Central memory CD8-positive, alpha-beta T cell (primary cell): ENCODE measurements around the gene DIAPH2.
"Not testable (repeated sequence)": the region's sequence is repeated elsewhere in the genome, so short reads cannot be mapped to it uniquely, and the experiment has no call there.

Experiments used
- ATAC-seq: fragments of 150-1000 bp; cut with Tn5 transposase; replicated peaks from 2 replicates; pipeline ENCODE4 v1.10.0; 2022; ENCODE audit warnings: mild to moderate bottlenecking, moderate FRiP score, moderate number of reproducible peaks; ENCODE audit not compliant: poor library complexity, severe bottlenecking; ENCODE audit errors: extremely low read depth
- DNase-seq, 2 donors: peaks; one replicate each; pipeline ENCODE4 v3.0.0; 2021; ENCODE audit warnings: low spot score in 2 of 2
- H3K27ac Mint-ChIP-seq: one replicate; pipeline ENCODE4 v1.8.0; 2022; ENCODE audit warnings: low read depth, mild to moderate bottlenecking, moderate library complexity, mixed read lengths
- H3K27me3 Mint-ChIP-seq: one replicate; pipeline ENCODE4 v1.8.0; 2022; ENCODE audit warnings: mixed read lengths
- H3K36me3 Mint-ChIP-seq: one replicate; pipeline ENCODE4 v1.8.0; 2022; ENCODE audit warnings: mild to moderate bottlenecking, moderate library complexity, mixed read lengths; ENCODE audit not compliant: insufficient read depth
- H3K4me1 Mint-ChIP-seq: one replicate; pipeline ENCODE4 v1.8.0; 2022; ENCODE audit warnings: mixed read lengths
- H3K4me3 Mint-ChIP-seq: one replicate; pipeline ENCODE4 v1.8.0; 2022; ENCODE audit warnings: mild to moderate bottlenecking, moderate library complexity, mixed read lengths
- H3K9me3 Mint-ChIP-seq: one replicate; pipeline ENCODE4 v1.8.0; 2022; ENCODE audit warnings: mixed read lengths

The DIAPH2 gene

DNA sequence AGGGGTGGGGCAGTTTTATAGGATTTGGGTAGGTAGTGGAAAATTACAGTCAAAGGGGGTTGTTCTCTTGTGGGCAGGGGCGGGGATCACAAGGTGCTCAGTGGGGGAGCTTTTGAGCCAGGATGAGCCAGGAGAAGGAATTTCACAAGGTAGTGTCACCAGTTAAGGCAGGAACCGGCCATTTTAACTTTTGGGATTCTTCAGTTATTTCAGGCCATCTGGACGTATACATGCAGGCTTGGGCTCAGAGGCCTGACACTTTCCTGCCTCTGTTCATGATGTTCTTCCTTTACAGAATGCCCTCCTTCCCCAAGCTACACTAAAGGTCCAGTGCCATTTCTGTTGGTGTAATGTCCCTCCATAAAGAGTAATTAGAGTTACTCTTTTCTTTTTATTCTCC is 157.2 kb downstream of the DIAPH2 start:
- not testable (repeated sequence) for H3K27me3 Mint-ChIP-seq, H3K4me3 Mint-ChIP-seq, DNase-seq, ATAC-seq, H3K36me3 Mint-ChIP-seq, H3K27ac Mint-ChIP-seq, H3K9me3 Mint-ChIP-seq
- peaks cover 11% of the 10 kb centered on the region for H3K4me1 Mint-ChIP-seq

- no peak overlapping the region for H3K4me3 Mint-ChIP-seq
- DNase-seq (no peak), ATAC-seq (no peak)
- no peaks in the 10 kb centered on the region for H3K9me3 Mint-ChIP-seq
- H3K27me3 Mint-ChIP-seq: no peaks in the 10 kb centered on the region
- H3K27ac Mint-ChIP-seq: no peak overlapping the region
- peaks cover 6% of the 10 kb centered on the region for H3K4me1 Mint-ChIP-seq
- H3K36me3 Mint-ChIP-seq: no peaks in the 10 kb centered on the region
Observed at GRCh38 chrX:96843566-96843965, 158.9 kb downstream of the DIAPH2 start.

DNA sequence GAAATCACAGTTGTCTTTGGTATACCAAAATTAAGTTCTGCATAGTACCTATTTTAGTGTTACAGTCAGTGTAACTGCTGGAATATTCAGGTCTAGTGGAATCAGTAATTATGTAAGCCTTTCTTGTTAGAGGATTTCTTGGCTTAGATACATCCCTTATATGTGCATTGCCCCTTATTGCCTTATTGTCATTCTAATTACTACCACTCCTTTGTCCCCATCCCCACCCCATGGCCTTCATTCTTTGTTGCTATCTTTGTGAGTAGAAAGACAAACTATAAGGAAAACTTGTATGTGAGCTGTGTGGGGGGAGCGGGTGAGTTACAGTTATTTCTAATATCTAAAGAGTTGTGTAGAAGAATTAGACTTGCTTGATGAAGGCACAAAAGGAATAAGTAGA is 162.2 kb downstream of the DIAPH2 start:
- H3K4me1 Mint-ChIP-seq: no peaks in the 10 kb centered on the region
- no peak for DNase-seq
- H3K4me3 Mint-ChIP-seq: no peak overlapping the region
- H3K36me3 Mint-ChIP-seq: no peaks in the 10 kb centered on the region
- no peak for ATAC-seq
- no peaks in the 10 kb centered on the region for H3K9me3 Mint-ChIP-seq
- no peak overlapping the region for H3K27ac Mint-ChIP-seq
- no peaks in the 10 kb centered on the region for H3K27me3 Mint-ChIP-seq

- H3K36me3 Mint-ChIP-seq, H3K9me3 Mint-ChIP-seq, DNase-seq, H3K27ac Mint-ChIP-seq, H3K27me3 Mint-ChIP-seq, H3K4me3 Mint-ChIP-seq, ATAC-seq, H3K4me1 Mint-ChIP-seq: not testable (repeated sequence)
Observed at GRCh38 chrX:96859422-96859821, 174.8 kb downstream of the DIAPH2 start.

DNA sequence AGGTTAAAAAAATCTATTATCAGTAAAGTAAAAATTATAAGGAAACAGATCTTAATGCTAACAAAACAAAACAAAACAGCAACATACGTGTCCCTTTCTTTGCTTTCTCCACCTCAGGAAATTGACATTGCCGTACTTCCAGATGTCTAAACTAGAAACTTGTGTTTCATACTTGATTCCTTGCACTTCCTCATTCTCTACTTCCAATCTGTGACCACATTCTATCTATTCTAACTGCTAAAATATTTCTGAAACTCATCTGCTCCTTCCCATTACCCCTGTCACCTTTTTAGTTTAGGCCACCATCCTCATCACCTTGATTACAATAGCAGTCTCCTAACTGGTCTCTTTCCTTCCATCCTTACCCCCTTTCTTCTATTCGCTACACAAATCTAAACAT is 176.6 kb downstream of the DIAPH2 start:
- H3K4me1 Mint-ChIP-seq: peaks cover 12% of the 10 kb centered on the region
- ATAC-seq (no peak), DNase-seq (no peak)
- no peak overlapping the region for H3K27ac Mint-ChIP-seq
- no peak overlapping the region for H3K4me3 Mint-ChIP-seq
- no peaks in the 10 kb centered on the region for H3K9me3 Mint-ChIP-seq
- H3K36me3 Mint-ChIP-seq: no peaks in the 10 kb centered on the region
- H3K27me3 Mint-ChIP-seq: no peaks in the 10 kb centered on the region

DNA sequence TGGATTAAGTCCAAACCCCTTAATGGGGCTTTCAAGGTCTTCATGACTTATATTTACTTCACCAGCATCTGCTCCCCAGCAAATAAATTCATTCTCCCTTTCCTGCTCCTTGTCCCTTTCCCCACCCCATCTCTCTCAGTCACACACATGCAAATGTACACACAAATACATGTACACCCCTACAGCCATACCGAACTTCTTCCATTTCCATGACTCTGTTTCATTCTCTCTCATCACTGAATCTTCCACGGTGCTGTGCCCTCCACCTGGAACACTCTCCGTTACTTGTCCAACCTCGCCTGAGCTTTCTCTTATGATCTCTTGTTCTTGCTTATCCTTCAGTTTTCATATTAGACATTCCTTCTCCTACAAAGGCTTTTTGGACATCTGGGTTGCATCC is 177.0 kb downstream of the DIAPH2 start:
- no peak for DNase-seq
- no peaks in the 10 kb centered on the region for H3K9me3 Mint-ChIP-seq
- ATAC-seq: no peak
- H3K27me3 Mint-ChIP-seq: no peaks in the 10 kb centered on the region
- H3K36me3 Mint-ChIP-seq: no peaks in the 10 kb centered on the region
- H3K4me1 Mint-ChIP-seq: peaks cover 12% of the 10 kb centered on the region
- H3K27ac Mint-ChIP-seq: no peak overlapping the region
- H3K4me3 Mint-ChIP-seq: no peak overlapping the region

GRCh38 chrX:96883608-96884007 is 199.0 kb downstream of the DIAPH2 start, which contains the start of gene RPA4:
RPA4 (plus strand) TSS chrX:96883908; CDS start chrX:96884311, 403 bp downstream.
- Mint-ChIP-seq H3K36me3 (peaks cover 1% of the 10 kb centered on the region), H3K9me3 (no peaks in the 10 kb centered on the region), H3K27me3 (no peaks in the 10 kb centered on the region), H3K4me1 (no peaks in the 10 kb centered on the region), H3K27ac (no peak within 1 kb of the TSS), H3K4me3 (no peak within 1 kb of the TSS)
- ATAC-seq: no peak
- DNase-seq: no peak

DNA sequence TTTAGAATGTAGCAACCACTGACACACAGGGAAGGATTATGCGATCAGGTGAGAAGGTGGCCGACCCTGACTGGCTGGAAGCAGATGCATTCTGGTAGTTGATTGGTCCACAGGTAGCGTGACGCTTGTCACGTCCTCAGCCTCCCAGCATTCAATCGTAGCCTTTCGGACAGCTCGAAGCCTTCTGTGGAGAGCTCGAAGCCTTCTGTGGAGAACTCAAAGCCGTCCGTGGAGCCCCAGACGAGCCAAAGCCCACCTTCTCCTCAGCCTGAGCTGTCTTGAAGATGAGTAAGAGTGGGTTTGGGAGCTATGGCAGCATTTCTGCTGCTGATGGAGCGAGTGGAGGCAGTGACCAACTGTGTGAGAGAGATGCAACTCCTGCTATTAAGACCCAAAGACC is 199.4 kb downstream of the DIAPH2 start:
- H3K4me3 Mint-ChIP-seq: no peak overlapping the region
- H3K9me3 Mint-ChIP-seq: no peaks in the 10 kb centered on the region
- no peak for DNase-seq
- H3K36me3 Mint-ChIP-seq: peaks cover 1% of the 10 kb centered on the region
- no peak overlapping the region for H3K27ac Mint-ChIP-seq
- H3K27me3 Mint-ChIP-seq: no peaks in the 10 kb centered on the region
- ATAC-seq: no peak
- H3K4me1 Mint-ChIP-seq: no peaks in the 10 kb centered on the region

GRCh38 chrX:96889726-96890125 is 205.1 kb downstream of the DIAPH2 start:
- no peak for DNase-seq

GRCh38 chrX:96906741-96907140 is 222.1 kb downstream of the DIAPH2 start:
- Mint-ChIP-seq H3K36me3 (no peaks in the 10 kb centered on the region), H3K4me1 (no peaks in the 10 kb centered on the region), H3K9me3 (no peaks in the 10 kb centered on the region), H3K27me3 (no peaks in the 10 kb centered on the region), H3K27ac (no peak overlapping the region), H3K4me3 (no peak overlapping the region)
- ATAC-seq (no peak), DNase-seq (no peak)

More at GRCh38 chrX:96889726-96890125, 205.1 kb downstream of the DIAPH2 start:
- H3K9me3 Mint-ChIP-seq: no peaks in the 10 kb centered on the region
- H3K27ac Mint-ChIP-seq: no peak overlapping the region
- H3K36me3 Mint-ChIP-seq: no peaks in the 10 kb centered on the region
- no peaks in the 10 kb centered on the region for H3K4me1 Mint-ChIP-seq
- no peaks in the 10 kb centered on the region for H3K27me3 Mint-ChIP-seq
- H3K4me3 Mint-ChIP-seq: no peak overlapping the region
- no peak for ATAC-seq

- H3K36me3 Mint-ChIP-seq: no peaks in the 10 kb centered on the region
- no peaks in the 10 kb centered on the region for H3K4me1 Mint-ChIP-seq
- H3K4me3 Mint-ChIP-seq: no peak overlapping the region
- ATAC-seq (no peak), DNase-seq (no peak)
- no peak overlapping the region for H3K27ac Mint-ChIP-seq
- no peaks in the 10 kb centered on the region for H3K27me3 Mint-ChIP-seq
- H3K9me3 Mint-ChIP-seq: no peaks in the 10 kb centered on the region
Observed at GRCh38 chrX:96907516-96908272, 223.1 kb downstream of the DIAPH2 start.

- ATAC-seq (no peak), DNase-seq (no peak)
- Mint-ChIP-seq H3K36me3 (no peaks in the 10 kb centered on the region), H3K4me1 (no peaks in the 10 kb centered on the region), H3K27me3 (no peaks in the 10 kb centered on the region), H3K4me3 (no peak overlapping the region), H3K9me3 (no peaks in the 10 kb centered on the region), H3K27ac (no peak overlapping the region)
Observed at GRCh38 chrX:96909291-96909690, 224.6 kb downstream of the DIAPH2 start.

- no peak overlapping the region for H3K4me3 Mint-ChIP-seq
- ATAC-seq: no peak
Observed at GRCh38 chrX:96918864-96919263, 234.2 kb downstream of the DIAPH2 start.

More at GRCh38 chrX:96918864-96919263, 234.2 kb downstream of the DIAPH2 start:
- Mint-ChIP-seq H3K9me3 (no peaks in the 10 kb centered on the region), H3K27ac (no peak overlapping the region), H3K27me3 (no peaks in the 10 kb centered on the region), H3K4me1 (no peaks in the 10 kb centered on the region), H3K36me3 (peaks cover 1% of the 10 kb centered on the region)
- no peak for DNase-seq
